K562 (cell line): ENCODE data around the gene INPP4B.

Experiments used
- ARNT ChIP-seq, 2 experiments: fragments of 450-650 bp; IDR thresholded peaks; 2 replicates each; pipeline ENCODE4 v1.6.1; 2016; ENCODE audit warnings: mild to moderate bottlenecking in 1 of 2
- EZH2 ChIP-seq: IDR thresholded peaks from 2 replicates; pipeline ENCODE4 v1.6.1; 2012; ENCODE audit warnings: low read depth, mild to moderate bottlenecking, inconsistent platforms, low read length, borderline replicate concordance
- L3MBTL2 ChIP-seq: fragments of 450-650 bp; IDR thresholded peaks from 2 replicates; pipeline ENCODE4 v1.6.1; 2016; ENCODE audit warnings: mild to moderate bottlenecking, moderate library complexity
- PHF8 ChIP-seq: fragments of 200-600 bp; sonication (generic); IDR thresholded peaks from 2 replicates; pipeline ENCODE4 v1.6.1; 2012; ENCODE audit warnings: mixed run types, mild to moderate bottlenecking, inconsistent platforms, low read length, moderate library complexity, borderline replicate concordance
- POLR2A ChIP-seq: fragments of 450-650 bp; conservative IDR thresholded peaks from 2 replicates; pipeline ENCODE4 v1.6.1; 2016
- POLR2AphosphoS5 ChIP-seq: IDR thresholded peaks from 2 replicates; pipeline ENCODE4 v1.6.1; 2011; ENCODE audit warnings: mild to moderate bottlenecking, low read depth, low read length, moderate library complexity; ENCODE audit not compliant: control insufficient read depth, insufficient read depth
- REST ChIP-seq, 2 experiments: fragments of 450-650 bp; formaldehyde crosslinking in 1 of 2; IDR thresholded peaks; 2 replicates each; pipeline versions ENCODE4 v1.4.0 to v1.6.1; 2014 to 2020; ENCODE audit warnings: mild to moderate bottlenecking in 2 of 2, borderline replicate concordance in 1 of 2, low read depth in 1 of 2
- RREB1 ChIP-seq: fragments of 250-450 bp; sonication (Bioruptor Pico); IDR thresholded peaks from 2 replicates; pipeline ENCODE4 v1.4.0; 2020
- STAT5A ChIP-seq: IDR thresholded peaks from 2 replicates; pipeline ENCODE4 v1.6.1; 2012; ENCODE audit warnings: low read length, inconsistent platforms, borderline replicate concordance
- TAF1 ChIP-seq: IDR thresholded peaks from 2 replicates; pipeline ENCODE4 v1.6.1; 2011; ENCODE audit warnings: mild to moderate bottlenecking, low read length, moderate library complexity; ENCODE audit not compliant: insufficient read depth, control insufficient read depth, severe bottlenecking; ENCODE audit errors: extremely low read depth
- TSHZ1 ChIP-seq: fragments of 250-450 bp; sonication (Bioruptor Pico); IDR thresholded peaks from 2 replicates; pipeline ENCODE4 v1.4.0; 2020; ENCODE audit warnings: mild to moderate bottlenecking, moderate library complexity
- ZBTB26 ChIP-seq: fragments of 450-650 bp; formaldehyde crosslinking; IDR thresholded peaks from 2 replicates; pipeline ENCODE4 v1.4.0; 2022; ENCODE audit warnings: missing genetic modification characterization
- ZBTB43 ChIP-seq: sonication (generic); formaldehyde crosslinking; IDR thresholded peaks from 2 replicates; pipeline ENCODE4 v1.8.0; 2023; ENCODE audit warnings: mild to moderate bottlenecking, missing genetic modification reagents
- ZNF583 ChIP-seq: fragments of 250-450 bp; sonication (Bioruptor Pico); IDR thresholded peaks from 2 replicates; pipeline ENCODE4 v1.4.0; 2020

- TF ChIP-seq RREB1 (CRISPR knock-in tag) = no peak
- no peak for TF ChIP-seq POLR2A
- TF ChIP-seq ZBTB26 (CRISPR knock-in tag) = no peak
- no peak for TF ChIP-seq L3MBTL2
- TF ChIP-seq STAT5A = no peak
- no peak for TF ChIP-seq TSHZ1 (CRISPR knock-in tag)
- no peak for TF ChIP-seq EZH2
- no peak for TF ChIP-seq POLR2AphosphoS5
- no peak for TF ChIP-seq ZBTB43 (CRISPR knock-in tag)
- no peak for TF ChIP-seq PHF8
- TF ChIP-seq ZNF583 = no peak
- TF ChIP-seq TAF1 = no peak
- TF ChIP-seq ARNT (IDR thresholded peaks at IDR 0.05) = no peak
- TF ChIP-seq REST (IDR thresholded peaks at IDR 0.05; ENCODE audit: borderline replicate concordance) = no peak
- no peak for TF ChIP-seq REST (CRISPR knock-in tag; IDR thresholded peaks at IDR 0.05; ENCODE audit: low read depth)
Observed at GRCh38 chr4:142262956-142263355, 583.1 kb downstream of the INPP4B start.
